AG10803 (cell line): ENCODE data around the gene SELENOF.

ENCODE experiments used
- DNase-seq: peaks from one replicate; pipeline ENCODE4 v3.0.0; 2010; ENCODE audit warnings: low read depth
- H3K4me3 ChIP-seq: 2 replicates; pipeline ENCODE4 v1.5.1; 2011; ENCODE audit warnings: mild to moderate bottlenecking, low read length, control low read depth
- TF ChIP-seq, protein P1 (sequence below): conservative IDR thresholded peaks from 2 replicates; pipeline ENCODE4 v1.5.1; 2011; ENCODE audit warnings: mild to moderate bottlenecking, low read length, control low read depth, inconsistent platforms

SELENOF gene

DNA sequence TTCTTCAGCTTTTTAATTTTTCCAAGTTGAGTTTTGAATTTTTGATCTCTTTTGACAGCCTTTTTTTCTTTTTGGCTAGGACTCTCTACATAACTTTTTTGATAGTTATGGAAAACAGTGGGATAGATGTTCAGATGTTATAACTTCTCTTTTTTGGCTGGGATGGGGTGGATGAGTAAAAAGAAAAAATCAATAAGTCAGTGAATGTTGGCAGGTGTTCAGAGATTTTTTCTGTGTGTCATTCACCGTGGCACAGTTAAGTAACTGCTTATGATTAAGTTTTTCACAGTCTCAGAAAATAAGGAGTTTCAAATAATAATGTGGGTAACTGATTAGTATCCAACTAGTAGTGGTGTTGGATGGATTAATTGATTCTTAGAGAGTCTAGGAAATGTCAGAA is 24.5 kb upstream of the SELENOF start:
- H3K4me3 ChIP-seq, result no peak overlapping the region
- DNase-seq, result peak; percentile 3
- TF ChIP-seq, protein P1, sequence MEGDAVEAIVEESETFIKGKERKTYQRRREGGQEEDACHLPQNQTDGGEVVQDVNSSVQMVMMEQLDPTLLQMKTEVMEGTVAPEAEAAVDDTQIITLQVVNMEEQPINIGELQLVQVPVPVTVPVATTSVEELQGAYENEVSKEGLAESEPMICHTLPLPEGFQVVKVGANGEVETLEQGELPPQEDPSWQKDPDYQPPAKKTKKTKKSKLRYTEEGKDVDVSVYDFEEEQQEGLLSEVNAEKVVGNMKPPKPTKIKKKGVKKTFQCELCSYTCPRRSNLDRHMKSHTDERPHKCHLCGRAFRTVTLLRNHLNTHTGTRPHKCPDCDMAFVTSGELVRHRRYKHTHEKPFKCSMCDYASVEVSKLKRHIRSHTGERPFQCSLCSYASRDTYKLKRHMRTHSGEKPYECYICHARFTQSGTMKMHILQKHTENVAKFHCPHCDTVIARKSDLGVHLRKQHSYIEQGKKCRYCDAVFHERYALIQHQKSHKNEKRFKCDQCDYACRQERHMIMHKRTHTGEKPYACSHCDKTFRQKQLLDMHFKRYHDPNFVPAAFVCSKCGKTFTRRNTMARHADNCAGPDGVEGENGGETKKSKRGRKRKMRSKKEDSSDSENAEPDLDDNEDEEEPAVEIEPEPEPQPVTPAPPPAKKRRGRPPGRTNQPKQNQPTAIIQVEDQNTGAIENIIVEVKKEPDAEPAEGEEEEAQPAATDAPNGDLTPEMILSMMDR, result no peak

DNA sequence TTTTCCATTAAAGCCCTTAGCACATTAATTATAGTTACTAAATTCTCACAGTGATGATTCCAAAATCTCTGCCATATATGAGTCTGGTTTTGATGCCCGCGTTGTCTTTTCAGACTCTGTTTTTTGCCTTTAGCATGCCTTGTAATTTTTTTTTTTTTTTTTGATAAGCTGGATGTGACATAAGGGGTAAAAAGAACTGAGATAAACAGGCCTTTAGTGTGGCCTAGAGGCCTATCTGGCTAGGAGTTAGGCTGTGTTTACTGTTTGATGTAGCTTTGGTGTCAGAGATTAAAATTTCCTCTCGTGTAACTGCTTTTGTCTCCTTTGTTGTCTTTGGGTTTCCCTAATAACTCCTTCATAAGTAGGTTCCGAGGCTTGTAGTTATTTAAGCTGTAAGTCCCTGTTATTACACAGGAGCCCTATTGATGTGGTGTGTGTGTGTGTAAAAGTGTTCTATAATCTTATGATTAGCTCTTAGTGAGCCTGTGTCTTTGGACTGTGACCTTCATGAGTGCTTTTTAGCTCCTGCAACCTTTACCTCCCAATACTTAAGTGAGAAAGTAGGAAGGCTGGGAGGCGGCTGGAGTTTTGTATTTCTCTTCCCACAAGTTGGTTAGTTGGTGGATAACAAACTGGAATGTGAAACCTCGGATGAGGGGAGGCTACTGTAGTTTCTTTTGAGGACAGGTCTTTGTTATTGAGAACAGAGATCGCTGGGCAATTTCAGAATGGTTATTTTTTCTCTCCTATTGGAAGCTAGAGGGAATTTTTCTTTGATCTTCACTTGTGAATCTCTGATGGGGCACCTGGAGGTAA is 19.8 kb upstream of the SELENOF start:
- H3K4me3 ChIP-seq, result no peak overlapping the region
- no peak for DNase-seq
- TF ChIP-seq, protein P1, result no peak

DNA sequence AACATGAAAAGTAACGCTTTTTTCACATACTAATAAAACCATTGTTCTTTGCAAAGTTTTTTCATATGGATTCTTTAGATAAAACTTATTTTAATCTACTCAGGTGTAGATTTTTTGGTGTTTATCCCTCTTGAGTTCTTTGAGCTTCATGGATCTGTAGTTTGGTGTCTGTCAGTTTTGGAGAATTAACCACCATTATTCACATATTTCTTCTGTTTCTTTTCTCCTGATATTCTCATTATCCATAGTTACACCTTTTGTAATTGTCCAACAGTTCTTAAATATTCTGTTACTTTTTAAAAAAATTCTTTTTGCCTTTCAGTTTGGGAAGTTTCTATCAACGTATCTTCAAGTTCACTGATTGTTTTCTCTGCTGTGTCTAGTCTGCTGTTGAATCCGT is 19.1 kb upstream of the SELENOF start:
- no peak for DNase-seq
- no peak overlapping the region for H3K4me3 ChIP-seq
- TF ChIP-seq, protein P1, result no peak

DNA sequence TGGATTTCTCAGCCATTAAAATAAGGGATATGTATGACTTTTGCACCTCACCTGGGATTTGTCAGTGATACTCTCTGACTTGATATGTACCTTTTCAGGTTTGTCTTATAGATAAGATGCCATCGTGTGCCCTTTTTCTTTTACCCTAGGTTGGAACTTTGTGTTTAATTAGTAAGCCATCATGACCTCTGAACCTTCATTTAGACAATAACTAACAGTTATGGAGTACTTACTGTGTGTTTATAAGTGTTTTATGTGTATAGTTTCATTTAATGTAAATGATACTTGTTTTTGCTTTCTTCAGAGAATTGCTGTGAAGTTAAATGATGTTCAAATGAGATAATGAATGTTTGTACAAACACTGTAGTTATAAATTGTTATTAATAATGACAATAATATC is 14.9 kb upstream of the SELENOF start:
- no peak for DNase-seq
- no peak overlapping the region for H3K4me3 ChIP-seq
- TF ChIP-seq, protein P1, result no peak

DNA sequence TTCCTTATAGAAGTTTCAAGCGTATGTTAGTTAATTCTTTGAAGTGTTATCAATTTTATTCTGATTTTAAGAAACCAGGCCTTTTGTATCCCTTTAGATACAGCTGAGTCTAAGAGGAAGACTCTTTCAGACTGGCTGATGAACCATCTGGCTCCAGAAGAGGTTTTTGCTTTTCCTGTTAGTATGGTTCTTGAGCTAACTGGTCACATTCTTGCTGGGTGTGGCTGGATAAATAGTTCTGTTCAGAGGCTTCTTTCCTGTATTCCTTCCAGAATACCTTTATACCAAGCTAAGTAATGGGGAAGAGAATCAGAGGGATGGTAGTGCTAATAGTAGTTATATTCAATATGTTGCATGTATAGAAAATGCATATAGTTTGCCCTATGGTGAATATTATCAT is 13.0 kb upstream of the SELENOF start:
- DNase-seq, result peak; percentile 29
- H3K4me3 ChIP-seq, result no peak overlapping the region
- TF ChIP-seq, protein P1, result no peak

DNA sequence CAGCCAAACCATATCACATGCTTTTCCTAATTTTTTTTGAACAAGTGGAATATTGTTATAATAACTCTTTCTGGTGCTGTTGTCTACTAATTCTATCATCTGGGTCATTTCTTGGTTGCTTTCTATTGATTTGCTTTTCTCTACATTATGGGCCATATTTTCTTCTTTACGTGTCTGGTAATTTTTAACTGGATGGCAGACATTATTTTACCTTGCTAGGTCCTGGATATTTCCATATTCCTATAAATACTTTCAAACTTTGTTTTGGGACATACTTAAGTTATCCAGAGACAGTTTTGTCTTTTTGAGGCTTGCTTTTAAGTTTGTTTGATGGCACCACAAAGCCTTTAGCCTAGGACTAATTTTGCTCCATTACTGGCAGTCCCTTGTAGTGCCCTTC is 11.8 kb upstream of the SELENOF start:
- DNase-seq, result no peak
- no peak overlapping the region for H3K4me3 ChIP-seq
- TF ChIP-seq, protein P1, result no peak

DNA sequence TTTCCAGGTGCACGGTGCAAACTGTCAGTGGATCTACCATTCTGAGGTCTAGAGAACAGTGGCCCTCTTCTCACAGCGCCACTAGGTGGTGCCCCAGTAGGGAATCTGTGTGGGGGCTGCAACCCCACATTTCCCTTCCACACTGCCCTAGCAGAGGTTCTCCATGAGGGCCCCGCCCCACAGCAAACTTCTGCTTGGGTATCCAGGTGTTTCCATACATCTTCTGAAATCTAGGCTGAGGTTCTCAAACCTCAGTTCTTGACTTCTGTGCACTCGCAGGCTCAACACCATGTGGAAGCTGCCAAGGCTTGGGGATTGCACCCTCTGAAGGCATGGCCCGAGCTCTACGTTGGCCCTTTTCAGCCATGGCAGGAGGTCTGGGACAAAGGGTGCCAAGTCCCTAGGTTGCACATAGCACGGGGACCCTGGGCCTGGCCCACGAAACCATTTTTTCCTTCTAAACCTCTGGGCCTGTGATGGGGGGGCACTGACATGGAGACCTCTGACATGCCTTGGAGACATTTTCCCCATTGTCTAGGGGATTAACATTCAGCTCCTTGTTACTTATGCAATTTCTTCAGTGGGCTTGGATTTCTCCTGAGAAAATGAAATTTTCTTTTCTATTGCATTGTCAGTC is 10.5 kb upstream of the SELENOF start:
- no peak for DNase-seq
- TF ChIP-seq, protein P1, result no peak
- H3K4me3 ChIP-seq, result no peak overlapping the region
